HG03064 (cell line): ENCODE results near the gene STYXL2.

Source experiments
- ATAC-seq: cut with Tn5 transposase; IDR thresholded peaks from one replicate; pipeline ENCODE4 v1.9.1; 2021; ENCODE audit warnings: low read depth; ENCODE audit not compliant: unreplicated experiment

Gene STYXL2

DNA sequence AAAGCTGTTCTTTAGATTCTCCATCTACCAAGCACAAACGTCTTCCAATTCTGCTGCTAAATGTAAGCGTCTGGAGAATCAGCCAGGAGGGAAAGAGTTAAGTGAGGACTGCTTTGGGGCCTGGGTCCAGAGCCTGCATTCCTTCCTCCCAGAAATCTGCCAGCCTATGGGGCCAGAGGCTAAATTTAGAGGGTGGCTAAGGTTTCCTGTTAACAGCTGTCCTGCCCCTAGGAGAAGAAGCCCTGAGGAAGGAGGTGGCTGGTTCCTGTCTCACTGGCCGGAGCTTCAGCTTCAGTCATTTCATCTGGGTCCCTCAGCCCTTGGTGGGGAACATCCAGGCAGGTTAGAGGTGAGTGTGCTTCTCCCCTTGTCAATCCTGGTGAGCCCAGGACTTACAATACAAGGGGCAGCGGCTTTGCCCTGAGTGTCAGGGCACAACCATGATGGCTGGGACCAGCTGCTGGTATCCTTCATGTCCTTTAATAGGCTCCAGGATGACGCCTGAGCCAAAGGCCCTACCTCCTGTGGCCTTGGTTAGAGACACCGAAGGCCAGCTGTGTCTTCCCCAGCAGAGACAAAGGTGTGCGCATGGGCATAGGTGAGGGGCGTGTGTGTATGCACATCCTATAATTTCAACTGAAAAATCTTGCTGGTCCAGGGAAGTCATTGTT is at the start of gene STYXL2:
Gene STYXL2 (plus strand): TSS at position 230 of the 671 bp plus-strand sequence. CDS start 775 bp downstream, outside the sequence.
- no peak for ATAC-seq

- no peak for ATAC-seq
These were observed 42.0 kb upstream of the STYXL2 start for GRCh38 chr1:167051907-167052306.

DNA sequence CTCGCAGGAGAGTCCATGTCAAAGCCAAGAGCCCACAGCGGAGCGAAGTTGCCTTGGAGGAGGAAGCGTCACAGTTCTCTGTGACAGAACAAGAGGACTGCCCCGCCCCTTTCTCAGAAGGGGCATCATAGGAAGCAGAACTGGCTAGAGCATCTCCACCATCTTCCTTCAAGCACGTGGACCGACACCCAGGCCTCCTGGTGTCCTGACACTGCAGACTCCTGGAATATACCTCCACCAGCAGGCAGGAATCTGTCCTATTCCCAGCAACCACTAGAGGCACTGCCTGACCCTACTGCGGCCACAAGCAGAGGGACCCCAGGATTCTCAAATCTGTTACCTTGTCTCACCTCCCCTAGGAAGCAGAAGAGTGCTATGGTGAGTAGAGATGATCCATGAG is 41.5 kb upstream of the STYXL2 start:
- ATAC-seq = no peak

GRCh38 chr1:167054531-167054930 is 39.3 kb upstream of the STYXL2 start:
- ATAC-seq = no peak

GRCh38 chr1:167054946-167055630 is 38.8 kb upstream of the STYXL2 start:
- no peak for ATAC-seq

GRCh38 chr1:167056529-167057231 is 37.2 kb upstream of the STYXL2 start:
- ATAC-seq = no peak

DNA sequence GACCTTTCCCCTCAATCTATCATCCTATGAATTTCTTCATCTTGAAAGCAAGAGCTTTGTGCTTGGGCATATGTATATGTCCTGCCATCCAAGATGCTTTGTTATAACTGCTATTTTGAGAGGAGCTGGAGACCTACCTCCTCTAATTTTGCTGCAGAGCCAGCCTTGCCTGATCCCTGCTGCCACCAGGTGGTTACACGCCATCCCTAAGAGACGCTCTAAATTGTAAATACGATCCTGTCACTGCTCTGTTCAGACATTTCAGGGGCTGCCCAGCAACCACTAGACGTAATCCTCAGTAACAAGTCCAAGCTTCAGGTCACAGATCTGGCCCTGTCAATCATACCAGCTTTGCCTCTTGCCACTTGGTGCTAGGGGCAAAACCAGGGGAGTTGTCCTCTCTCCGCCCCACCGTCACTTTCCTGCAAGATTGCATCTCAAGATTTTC is 36.6 kb upstream of the STYXL2 start:
- no peak for ATAC-seq

GRCh38 chr1:167059045-167059808 is 34.6 kb upstream of the STYXL2 start:
- no peak for ATAC-seq

- ATAC-seq = no peak
These were observed 34.1 kb upstream of the STYXL2 start for GRCh38 chr1:167059809-167060107.

DNA sequence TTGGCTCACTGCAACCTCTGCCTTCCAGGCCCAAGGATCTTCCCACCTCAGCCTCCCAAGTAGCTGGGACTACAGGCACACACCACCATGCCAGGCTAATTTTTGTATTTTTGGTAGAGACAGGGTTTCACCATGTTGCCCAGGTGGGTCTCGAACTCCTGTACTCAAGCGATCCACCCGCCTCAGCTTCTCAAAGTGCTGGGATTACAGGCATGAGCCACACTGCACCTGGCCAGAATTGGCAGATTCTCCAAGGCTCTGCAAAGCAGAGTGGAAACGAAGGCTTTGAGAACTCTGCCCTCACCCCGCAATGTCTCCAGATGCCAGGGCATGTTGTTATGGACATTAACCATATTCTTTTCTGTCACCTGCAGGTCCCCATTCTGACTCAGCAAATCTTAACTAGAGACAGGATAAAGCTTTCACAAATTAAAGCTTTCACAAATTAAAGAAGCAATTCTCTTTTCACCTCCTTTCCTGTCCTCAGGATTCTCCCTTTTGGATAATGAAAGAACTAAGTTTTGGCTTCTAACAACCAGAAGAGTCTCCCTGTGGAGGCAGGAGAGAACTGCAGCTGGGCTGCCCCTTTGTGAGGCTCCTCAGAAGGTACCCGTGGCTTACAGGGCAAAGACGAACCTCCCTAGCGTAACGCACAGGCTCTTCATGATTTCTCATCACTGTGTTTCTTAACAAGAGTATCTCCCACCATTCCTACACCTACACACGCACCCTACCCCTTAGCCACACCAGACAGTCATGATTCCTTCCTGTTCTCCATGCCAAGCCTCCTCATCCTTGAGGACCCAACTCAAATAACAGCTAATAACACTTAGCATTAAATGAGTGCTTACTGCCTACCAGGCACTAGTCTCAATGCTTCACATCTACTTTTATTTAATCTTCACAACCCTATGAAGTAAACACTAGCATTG is 33.5 kb upstream of the STYXL2 start:
- no peak for ATAC-seq

- no peak for ATAC-seq
These were observed 32.8 kb upstream of the STYXL2 start for GRCh38 chr1:167061073-167061464.

DNA sequence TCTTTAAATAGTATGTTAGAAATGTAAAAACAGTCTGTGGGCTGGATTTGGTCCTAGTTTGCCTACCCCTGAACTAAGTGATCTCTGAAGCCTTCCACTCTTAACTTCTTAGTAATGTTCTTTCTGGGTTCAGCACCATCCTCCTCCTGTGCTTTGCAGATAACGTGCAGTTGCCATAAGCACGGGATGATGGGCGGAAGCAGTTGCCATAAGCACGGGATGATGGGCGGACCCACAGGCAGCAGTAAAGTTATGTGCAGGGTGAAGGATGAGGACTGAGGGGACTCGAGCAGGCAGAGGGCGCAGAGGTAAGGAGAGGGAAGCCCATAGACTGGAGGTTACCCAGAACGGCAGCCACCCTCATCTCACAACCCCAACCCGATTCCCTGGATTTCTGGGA is 29.3 kb upstream of the STYXL2 start:
- ATAC-seq = no peak

- no peak for ATAC-seq
These were observed 28.4 kb upstream of the STYXL2 start for GRCh38 chr1:167065471-167065870.

DNA sequence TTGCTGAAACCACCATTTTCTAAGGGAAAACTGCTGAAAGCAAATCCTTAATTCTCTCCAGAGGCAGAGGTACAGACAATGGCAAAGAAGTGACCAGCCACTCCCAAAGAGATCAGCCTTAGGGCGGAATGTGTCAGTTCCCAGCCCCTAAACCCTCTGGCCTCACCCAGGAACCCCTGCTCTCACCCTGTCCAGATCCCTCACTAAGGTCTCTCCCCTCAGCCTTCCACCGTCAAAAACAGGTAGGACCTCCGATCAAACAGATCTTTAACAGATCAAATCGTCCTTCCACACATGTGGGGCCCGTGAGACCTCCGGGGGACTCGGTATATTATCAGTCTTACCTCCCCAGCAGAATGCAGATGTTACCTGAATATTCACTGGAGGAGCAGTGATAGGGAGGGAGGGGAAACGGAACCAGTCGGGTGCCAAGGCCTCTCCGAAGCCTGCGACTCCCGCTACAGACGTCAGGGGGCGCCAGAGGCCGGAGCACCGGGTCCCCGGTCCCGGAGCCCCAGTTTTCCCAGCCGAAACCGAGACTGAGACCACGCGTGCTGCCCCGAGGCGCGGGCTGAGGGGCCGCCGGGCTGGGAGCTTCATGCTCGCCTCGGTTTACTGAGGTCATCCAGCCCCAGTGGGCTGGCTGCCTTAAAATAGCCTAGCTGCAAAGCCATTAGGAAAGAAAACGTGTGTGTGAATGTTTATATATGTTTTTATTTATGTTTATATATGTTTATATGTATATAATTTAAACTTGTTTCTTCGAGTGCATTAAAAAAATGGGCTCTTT is 27.3 kb upstream of the STYXL2 start:
- no peak for ATAC-seq

GRCh38 chr1:167067904-167068303 is 26.0 kb upstream of the STYXL2 start:
- no peak for ATAC-seq

DNA sequence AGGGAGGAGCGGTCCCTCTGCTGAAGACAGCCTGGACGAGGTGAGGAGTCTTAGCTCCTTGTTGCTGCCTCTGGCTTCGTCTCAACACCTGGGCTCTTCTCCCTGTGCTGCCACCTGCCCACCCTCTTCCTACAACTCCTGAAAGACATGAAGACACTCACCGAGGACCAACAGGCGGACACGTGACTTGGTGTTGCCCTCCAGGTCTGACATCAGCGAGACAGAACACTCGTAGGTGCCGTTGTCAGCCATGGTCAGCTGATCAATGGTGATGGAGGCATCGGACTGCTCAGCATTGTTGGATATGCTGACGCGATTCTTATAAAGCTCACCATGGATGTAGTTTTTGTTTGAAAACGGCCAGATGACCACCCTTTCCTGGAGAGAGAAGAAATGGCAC is 25.1 kb upstream of the STYXL2 start:
- no peak for ATAC-seq

DNA sequence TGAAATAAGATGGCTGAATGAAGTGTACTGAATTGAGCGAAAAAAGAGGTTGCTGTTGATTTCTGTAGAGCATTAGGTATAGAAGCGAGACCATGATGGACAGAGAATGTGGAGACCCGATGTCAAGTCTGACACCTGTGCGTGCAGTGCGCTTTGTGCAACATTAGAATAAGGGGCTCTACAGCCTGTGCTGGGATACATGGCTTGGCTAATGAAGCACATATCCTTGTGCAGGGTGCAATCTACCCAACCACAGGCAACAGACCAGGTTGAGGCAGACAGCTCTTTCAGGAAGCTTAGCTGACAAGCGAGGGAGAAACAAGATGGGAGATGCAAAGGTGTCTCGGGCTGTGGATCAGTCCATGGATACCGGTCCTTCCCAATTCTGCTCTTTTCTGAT is 22.6 kb upstream of the STYXL2 start:
- no peak for ATAC-seq

DNA sequence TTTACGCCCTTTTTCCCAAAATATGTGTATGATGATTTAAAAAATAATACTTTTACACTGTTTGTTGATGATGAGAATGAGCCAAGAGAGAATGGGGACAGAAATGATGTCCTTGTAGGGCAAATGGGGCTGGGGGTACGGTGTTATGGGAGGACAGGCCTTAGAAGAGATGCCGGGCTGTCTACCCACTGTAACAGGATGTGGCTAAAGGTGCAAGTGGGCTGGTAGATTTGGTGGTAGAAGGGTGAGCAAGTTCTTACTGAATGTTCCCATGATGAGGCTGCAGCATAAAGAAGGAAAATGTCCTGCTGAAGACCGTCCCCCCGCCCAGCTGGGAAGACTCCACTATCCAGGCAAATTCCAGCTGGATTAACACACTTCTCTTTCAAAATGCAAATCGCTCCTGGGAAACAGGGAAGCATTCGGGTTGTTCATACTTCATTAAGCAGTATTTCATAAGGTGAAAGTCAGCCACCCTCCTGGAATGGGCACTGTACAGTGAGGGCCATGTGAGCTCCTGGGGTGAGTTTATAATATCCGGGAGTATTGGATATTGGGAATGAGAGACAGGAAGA is 17.7 kb upstream of the STYXL2 start:
- ATAC-seq = no peak
